GM12873 (cell line): ENCODE measurements around the gene HLA-DRB5.

ENCODE experiments used
- TF ChIP-seq, protein P1 (sequence below): IDR thresholded peaks from 2 replicates; pipeline ENCODE4 v1.5.1; 2012; ENCODE audit warnings: low read depth, mild to moderate bottlenecking, moderate library complexity, low read length, control low read depth; ENCODE audit not compliant: insufficient read depth; ENCODE audit errors: missing control alignments

Gene HLA-DRB5

DNA sequence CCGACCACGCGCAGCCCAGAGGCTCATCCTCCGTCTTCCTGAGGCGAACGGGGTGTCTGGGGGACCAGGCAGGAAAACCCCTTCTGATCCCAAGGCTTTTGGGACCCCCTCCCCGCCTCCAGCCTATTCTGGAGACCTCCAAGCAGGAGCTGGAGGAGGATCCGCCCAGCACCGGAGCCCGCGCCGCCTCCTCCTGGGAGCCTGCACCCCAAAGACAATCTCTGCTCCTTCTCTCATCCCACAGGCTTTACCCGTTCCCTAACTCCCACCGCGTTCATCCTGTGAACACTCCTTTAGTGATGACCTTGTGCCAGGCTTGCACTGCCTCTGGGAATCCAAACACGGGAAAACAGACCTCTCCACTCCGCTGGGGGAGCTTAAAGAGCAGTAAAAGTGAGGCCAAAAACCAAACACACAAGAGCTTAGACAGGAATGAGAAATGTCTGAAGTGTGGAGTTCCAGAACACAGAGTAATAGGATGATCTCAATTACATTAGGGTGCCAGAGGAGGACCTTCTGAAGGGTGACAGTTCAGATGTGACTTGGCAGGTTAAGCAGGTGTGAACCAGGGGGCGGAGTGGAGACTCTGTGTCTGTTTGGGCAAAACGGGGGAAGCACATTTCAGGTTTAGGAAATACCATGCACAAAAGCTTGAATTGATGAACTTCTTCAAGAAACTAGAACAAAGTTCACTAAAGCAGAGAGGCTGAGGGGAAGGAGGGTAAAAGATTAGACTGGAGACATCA, 7.6 kb downstream of the HLA-DRB5 start:
- TF ChIP-seq, protein P1, sequence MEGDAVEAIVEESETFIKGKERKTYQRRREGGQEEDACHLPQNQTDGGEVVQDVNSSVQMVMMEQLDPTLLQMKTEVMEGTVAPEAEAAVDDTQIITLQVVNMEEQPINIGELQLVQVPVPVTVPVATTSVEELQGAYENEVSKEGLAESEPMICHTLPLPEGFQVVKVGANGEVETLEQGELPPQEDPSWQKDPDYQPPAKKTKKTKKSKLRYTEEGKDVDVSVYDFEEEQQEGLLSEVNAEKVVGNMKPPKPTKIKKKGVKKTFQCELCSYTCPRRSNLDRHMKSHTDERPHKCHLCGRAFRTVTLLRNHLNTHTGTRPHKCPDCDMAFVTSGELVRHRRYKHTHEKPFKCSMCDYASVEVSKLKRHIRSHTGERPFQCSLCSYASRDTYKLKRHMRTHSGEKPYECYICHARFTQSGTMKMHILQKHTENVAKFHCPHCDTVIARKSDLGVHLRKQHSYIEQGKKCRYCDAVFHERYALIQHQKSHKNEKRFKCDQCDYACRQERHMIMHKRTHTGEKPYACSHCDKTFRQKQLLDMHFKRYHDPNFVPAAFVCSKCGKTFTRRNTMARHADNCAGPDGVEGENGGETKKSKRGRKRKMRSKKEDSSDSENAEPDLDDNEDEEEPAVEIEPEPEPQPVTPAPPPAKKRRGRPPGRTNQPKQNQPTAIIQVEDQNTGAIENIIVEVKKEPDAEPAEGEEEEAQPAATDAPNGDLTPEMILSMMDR = no peak

DNA sequence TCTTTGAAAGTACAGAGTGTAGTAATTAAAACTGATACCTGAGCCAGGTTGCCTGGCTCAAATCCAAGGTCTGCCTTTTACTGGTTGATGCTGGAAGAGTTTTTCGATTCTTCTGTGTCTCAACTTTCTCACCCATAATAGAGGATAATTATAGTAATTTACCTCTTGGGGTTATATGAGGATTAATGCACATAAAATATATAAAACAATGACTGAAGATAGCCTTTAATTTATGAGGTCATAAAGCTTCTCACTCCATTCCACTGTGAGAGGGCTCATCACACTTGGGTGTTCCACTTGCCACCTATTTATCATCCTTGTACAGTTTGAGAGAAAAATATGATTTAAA, 10.2 kb downstream of the HLA-DRB5 start:
- TF ChIP-seq, protein P1 = no peak

- TF ChIP-seq, protein P1 = no peak
These were observed 10.8 kb downstream of the HLA-DRB5 start for GRCh38 chr6:32519118-32519909.

DNA sequence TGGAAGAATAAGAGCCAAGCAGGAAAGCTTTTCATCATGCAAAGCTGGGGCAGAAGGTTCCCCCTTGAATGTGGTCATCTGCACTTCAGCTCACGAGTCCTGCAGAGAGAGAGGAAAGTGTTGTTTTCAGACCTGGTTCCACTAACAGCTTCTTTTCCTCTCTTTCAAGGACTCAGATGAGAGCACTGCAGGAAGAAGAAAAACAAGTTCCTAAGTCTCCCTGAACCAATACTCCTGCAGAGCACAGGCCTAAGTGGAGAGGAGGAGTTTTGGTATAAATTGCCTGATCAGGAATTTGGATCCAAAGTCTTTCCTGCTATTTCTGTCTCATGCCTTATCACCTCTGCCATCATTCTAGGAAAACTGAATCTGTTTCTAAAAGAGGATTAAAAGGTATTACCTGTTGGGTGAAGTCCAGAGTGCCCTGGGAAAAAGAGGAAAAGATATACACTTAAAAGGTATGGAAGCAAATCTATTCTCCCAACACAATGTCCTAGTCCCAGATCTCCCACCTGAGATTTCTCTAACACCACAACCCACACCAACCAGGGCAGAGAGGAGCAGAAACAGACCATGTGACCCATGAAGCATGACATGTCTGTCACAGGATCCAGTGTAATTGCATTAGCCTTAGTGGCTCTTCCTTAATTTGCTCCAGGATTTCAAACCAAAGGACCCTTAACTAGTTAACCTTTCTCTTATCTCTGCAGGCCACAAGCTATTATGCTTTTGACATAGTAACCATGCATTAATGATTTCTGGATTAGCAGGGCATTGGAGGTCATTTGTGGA, 12.2 kb downstream of the HLA-DRB5 start:
- TF ChIP-seq, protein P1 = no peak

DNA sequence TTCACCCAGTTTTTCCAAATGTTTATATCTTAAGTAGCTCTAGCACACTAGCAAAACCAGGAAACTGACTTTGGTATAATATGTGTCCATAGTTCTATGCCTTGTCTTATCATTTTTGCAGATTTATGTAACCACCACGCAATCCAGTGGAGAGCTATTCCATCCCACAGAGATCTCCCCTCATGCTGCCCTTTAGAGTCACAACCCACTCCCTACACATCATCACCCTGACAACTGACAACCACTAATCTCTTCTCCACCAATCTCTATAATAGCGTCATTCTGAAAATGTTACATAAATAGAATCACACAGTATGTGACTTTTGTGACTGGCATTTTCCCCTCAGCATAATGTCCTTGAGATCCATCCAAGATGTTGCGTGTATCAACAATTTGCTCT, 29.1 kb downstream of the HLA-DRB5 start:
- TF ChIP-seq, protein P1 = no peak

DNA sequence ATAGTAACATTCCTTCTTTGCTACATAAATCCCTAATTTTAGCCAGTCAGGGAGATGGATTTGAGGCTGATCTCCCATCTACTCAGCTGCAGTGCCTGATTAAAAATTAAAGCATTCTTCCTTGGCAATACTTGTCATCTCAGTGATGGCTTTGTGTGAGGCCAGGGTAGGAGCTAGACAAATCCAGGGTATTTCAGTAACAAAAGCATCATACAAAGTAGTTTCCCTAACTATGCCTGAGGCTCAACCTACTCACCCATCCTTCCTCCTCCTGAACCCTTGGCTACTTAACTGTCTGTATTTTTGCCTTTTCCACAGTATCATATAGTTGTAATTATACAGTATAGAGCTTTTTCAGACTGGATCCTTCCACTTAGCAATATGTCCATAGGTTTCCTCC, 37.7 kb downstream of the HLA-DRB5 start:
- TF ChIP-seq, protein P1 = no peak

GRCh38 chr6:32491700-32492099, 38.4 kb downstream of the HLA-DRB5 start:
- TF ChIP-seq, protein P1 = no peak
